Ascending aorta (tissue), 1 donor: ENCODE results near the gene MMP1. TPM values are rescaled to one million over a fixed set of nuclear protein-coding genes. Genes with fewer than 3 reads are reported as not detected.

ENCODE experiments used
- total RNA-seq: library from RNA; depleted of rRNA; stranded (reverse); fragments of >200 nt; gene quantifications from one replicate; pipeline ENCODE4 v1.1.0, GENCODE V29; 2016

The MMP1 gene
- total RNA-seq, 1 donor from 2014 or later, result not detected

Other genes with a start within 250 kb of the MMP1 start
- not detected for gene MMP20, start 172.8 kb downstream of the MMP1 start, total RNA-seq
- not detected for gene MMP27, start 92.4 kb downstream of the MMP1 start, total RNA-seq
- gene MMP8, start 73.2 kb downstream of the MMP1 start, total RNA-seq, result not detected
- gene MMP10, start 17.5 kb downstream of the MMP1 start, total RNA-seq, result not detected
- not detected for gene MMP3, start 45.4 kb upstream of the MMP1 start, total RNA-seq
- not detected for gene MMP12, start 76.8 kb upstream of the MMP1 start, total RNA-seq
- not detected for gene MMP13, start 157.6 kb upstream of the MMP1 start, total RNA-seq